ENCODE results near the gene PISD.
A peak's percentile ranks its signal among the peaks of the same experiment; 100 is the strongest.

PISD gene

DNA sequence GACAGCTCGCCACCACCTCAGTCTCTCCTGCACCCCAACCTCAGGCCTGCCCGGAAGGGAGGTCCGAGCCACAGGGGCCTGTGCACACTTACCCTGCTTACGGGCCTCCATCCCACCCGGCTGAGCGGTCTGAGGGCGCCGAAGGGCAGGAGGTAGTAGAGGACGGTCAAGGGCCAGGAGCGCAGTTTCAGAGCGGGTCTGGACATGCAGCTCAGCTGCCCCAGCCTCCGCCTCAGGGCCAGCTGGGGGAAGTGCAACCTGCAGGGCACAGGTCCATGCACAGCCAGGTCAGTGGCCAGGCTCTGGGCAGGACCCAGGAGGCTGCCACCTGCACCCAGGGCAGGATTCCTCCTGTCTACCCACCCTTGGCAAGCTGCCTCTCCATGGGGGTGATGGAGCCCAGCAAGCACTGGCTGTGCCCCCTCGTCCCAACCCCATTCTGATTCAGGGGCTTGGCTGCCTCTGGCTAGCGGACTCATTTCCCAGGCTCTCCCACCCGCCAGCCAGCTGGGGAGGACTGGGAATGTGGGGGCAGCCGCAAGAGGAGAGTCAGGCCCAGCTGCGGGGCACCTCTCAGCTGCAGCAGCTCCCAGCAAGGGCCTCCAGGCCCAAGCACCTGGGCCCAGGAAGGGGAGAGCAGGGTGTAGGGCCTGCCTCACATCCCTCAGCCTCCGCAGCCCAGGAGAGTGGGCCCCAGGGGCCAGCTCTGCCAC, 38.3 kb downstream of the PISD start:
- no peak for DNase-seq

DNA sequence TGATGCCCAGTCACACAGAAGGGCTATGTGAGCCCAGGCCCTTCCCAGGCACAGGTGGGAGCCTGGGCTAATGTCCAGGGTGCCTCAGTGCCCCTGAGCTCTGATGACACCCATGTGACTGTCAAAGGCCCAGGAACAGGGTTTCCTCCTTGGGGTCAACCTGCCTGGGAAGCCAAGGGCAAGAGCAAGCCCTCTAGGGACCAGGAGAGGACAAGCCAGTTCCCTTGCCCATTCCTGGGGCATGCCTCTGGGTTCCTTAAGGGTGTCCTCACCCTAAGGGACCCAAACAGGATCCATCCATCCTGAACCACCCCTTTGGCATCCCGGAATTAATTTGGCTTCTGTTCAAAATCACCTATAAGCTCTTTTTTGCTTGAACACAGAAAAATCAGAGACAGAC, 39.0 kb downstream of the PISD start:
- no peak for DNase-seq

- DNase-seq, result no peak
These were observed 40.4 kb downstream of the PISD start for GRCh38 chr22:31621507-31622124.

- DNase-seq, result no peak
These were observed 41.1 kb downstream of the PISD start for GRCh38 chr22:31620756-31621480.

- no peak for DNase-seq
These were observed 42.3 kb downstream of the PISD start for GRCh38 chr22:31619611-31620300.

DNA sequence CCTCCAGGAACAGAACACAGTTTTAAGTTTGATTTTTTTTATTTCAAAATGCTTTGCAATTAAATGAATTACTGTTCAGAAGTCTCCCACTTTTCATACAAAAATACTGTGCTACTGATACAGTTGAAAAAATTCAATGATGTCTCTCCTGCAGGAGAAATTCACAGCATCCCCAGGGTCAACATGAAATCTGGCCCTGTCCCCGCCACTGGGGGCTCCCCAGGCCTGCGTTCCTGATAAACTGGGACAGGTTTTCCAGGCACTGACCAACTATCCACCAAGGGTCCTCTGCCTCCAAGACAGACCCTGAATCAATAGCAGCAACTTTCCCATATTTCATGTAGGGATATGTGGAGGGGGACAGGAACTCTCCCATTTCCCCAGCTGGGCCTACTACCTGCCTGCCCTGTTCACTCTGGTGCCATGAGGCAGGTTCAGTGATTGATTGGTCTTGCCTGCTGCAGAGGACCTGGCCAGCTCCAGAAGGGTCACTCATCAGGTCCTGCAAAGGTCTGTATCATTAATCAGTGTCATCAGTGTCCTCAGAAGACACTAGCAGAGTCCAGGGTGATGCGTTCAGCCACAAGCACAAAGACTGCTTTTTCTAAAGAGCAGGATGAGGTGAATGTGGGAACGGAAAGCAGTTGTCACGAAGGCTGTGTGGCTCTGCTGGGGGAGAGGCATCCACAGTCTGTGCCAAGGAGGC, 43.4 kb downstream of the PISD start:
- no peak for DNase-seq

GRCh38 chr22:31618057-31618456, 44.0 kb downstream of the PISD start:
- DNase-seq, result no peak

DNA sequence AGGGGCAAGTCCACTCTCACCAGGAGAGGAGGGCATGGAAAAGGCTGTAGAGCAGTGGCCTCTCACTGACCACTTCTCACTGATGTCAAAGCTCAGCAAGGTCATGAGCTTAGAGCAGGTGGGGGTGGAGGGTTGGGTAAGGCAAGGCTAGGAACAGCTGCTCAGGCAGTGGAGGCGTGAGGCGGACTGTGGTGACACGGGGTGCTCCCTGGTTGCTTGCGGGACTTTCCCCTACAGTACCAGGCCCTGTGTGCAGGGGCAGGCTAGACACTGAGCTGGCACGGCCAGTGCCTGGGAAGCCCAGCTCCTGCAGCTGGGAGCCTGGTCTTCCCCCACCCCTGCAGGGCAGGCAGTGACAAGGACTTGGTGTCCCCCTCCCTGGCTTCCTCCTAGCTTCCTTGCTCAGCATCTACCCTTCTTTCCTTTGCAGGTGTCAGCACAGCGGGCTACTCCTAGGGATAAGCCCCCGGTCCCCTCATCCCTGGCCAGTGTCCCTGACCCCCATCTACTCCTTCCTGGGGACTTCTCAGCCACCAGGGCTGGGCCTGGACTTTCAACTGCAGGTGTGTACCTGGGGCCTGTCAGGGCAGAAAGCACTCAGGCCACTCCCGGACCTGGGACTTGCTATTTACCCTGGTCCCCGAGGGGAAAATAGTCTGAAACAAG, 45.6 kb downstream of the PISD start:
- DNase-seq, result peak; percentile 76 to 99

GRCh38 chr22:31615940-31616314, 46.1 kb downstream of the PISD start:
- DNase-seq, result peak in 1 of 2 donors; percentile 35

DNA sequence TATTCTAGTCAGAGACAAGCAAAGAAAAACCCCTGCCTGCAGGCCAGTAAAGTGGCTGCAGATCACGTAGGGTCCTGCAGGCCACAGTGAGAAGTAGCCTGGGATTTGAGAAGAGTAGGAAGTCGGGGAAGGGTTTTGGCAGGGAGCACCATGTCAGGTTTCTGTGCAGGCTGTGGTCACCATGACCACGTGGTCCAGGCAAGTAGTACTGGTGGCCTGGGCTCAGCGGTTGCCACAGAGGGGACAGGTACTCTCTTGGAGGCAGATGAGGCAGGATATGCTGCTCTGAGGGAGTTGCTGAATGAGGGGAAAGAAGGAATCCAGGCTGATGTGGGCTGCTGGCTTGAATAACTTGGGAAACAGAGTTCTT, 46.5 kb downstream of the PISD start:
- no peak for DNase-seq

GRCh38 chr22:31614781-31615490, 47.1 kb downstream of the PISD start:
- DNase-seq, result peak; percentile 14 to 18

DNA sequence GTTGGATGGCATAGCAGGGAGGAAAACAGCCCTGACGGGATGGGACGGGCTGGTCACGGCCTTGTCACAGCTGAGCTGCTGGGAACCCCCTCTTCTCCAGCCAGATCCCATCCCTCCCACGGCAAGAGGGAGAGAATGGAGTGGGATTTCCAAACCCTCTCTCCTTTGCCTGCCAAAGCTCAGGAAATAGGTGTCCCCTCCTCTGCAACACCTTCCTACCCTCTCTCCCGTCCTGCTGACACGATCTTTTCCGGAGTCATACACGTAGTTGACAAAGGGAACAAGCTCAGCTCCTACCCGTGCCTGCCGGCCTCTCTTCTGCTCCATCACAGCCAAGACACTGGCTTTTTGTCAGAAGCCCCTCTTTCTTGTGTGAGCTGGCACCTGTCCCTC, 48.1 kb downstream of the PISD start:
- DNase-seq, result no peak

- DNase-seq, result no peak
These were observed 48.6 kb downstream of the PISD start for GRCh38 chr22:31613286-31613903.

DNA sequence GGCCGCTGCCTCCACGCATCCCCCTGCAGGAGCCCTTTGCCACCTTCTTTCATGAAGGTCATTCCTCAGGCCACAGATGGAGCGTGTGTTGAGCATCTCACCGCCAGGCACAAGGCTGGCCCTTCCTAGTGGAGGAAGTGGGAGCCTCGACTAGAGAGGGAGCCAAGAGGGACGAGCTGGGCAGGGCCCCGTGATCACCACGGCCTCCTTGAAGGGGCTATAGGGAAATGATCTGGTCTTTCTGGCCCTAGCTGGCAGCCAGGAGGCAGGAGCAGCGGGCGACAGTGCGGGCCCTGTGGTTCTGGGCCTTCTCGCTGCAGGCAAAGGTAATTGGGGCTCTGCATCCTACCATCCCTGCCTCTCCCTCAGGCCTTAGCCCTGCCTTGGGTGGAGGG, 49.1 kb downstream of the PISD start:
- DNase-seq, result no peak

GRCh38 chr22:31611061-31611760, 50.8 kb downstream of the PISD start:
- no peak for DNase-seq

DNA sequence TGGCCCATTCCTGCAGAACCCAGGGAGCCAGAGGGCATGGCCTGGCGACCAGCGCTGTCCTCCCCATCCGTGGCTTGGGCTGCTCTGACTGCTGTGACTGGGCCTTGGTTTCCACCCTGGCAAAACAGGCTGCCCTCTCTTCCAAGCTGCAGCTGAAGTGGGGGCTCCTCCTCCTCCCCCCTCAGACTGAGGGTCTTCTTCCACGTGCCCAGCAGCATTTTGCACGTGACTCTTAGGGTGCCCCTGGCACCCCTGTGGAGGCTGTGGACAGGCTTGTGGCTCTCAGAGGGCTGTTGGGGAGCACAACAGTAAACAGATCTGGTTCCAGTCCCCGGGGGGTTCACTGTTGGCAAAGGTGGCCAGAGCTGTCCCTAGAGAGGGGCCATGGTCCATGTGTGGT, 51.4 kb downstream of the PISD start:
- no peak for DNase-seq

GRCh38 chr22:31609716-31610115, 52.3 kb downstream of the PISD start:
- no peak for DNase-seq

GRCh38 chr22:31607696-31608095, 54.3 kb downstream of the PISD start:
- no peak for DNase-seq

- no peak for DNase-seq
These were observed 56.0 kb downstream of the PISD start for GRCh38 chr22:31605851-31606585.

Data from inflammatory macrophage treated with lipopolysaccharide for 1 hour (primary cell).